AG04449 (cell line): ENCODE data around the gene HIPK2.
A peak's percentile ranks its signal among the peaks of the same experiment; 100 is the strongest.

Experiments
- CTCF ChIA-PET: fragments of 350-600 bp; formaldehyde crosslinking; extraction: SDS; loops from one replicate; lab custom pipeline; 2021; ENCODE audit warnings: antibody characterized with exemption; lab: Yijun Ruan, JAX
- POLR2A ChIA-PET: fragments of 400-600, 350-600 bp; formaldehyde crosslinking; extraction: SDS; loops from one replicate; lab custom pipeline; 2020; ENCODE audit warnings: antibody characterized with exemption, inconsistent platforms; lab: Yijun Ruan, JAX
- DNase-seq: peaks from one replicate; pipeline ENCODE4 v3.0.0-alpha.2; 2010; ENCODE audit warnings: low read depth, low spot score
- H3K4me3 ChIP-seq: 2 replicates; pipeline ENCODE4 v1.5.1; 2011; ENCODE audit warnings: low read depth, mild to moderate bottlenecking, control low read depth, low read length
- TF ChIP-seq, protein P1 (sequence below): IDR thresholded peaks from one replicate; pipeline ENCODE4 v1.5.1; 2011; ENCODE audit warnings: mild to moderate bottlenecking, moderate library complexity, low read length, control low read depth, inconsistent platforms; ENCODE audit not compliant: insufficient read depth; ENCODE audit errors: missing control alignments

The HIPK2 gene

GRCh38 chr7:139777948-139778841 lies at the start of gene HIPK2:
Gene HIPK2, minus strand, starts transcription at chr7:139777998. Its CDS starts 375 bp downstream, at chr7:139777623.
- no peak for DNase-seq
- POLR2A ChIA-PET: interaction anchor here (1.0 kb wide), 3 partner anchors 9 to 137 kb away, joined by 3 read pairs; no protein-coding TSS in a partner anchor
- H3K4me3 ChIP-seq: peak within 1 kb of the TSS; percentile 76
- TF ChIP-seq, protein P1, sequence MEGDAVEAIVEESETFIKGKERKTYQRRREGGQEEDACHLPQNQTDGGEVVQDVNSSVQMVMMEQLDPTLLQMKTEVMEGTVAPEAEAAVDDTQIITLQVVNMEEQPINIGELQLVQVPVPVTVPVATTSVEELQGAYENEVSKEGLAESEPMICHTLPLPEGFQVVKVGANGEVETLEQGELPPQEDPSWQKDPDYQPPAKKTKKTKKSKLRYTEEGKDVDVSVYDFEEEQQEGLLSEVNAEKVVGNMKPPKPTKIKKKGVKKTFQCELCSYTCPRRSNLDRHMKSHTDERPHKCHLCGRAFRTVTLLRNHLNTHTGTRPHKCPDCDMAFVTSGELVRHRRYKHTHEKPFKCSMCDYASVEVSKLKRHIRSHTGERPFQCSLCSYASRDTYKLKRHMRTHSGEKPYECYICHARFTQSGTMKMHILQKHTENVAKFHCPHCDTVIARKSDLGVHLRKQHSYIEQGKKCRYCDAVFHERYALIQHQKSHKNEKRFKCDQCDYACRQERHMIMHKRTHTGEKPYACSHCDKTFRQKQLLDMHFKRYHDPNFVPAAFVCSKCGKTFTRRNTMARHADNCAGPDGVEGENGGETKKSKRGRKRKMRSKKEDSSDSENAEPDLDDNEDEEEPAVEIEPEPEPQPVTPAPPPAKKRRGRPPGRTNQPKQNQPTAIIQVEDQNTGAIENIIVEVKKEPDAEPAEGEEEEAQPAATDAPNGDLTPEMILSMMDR: no peak
- CTCF ChIA-PET: interaction anchor here (0.8 to 4.9 kb wide), 17 partner anchors 9 to 226 kb away, joined by 3 to 38 read pairs (median 4); no protein-coding TSS in a partner anchor

DNA sequence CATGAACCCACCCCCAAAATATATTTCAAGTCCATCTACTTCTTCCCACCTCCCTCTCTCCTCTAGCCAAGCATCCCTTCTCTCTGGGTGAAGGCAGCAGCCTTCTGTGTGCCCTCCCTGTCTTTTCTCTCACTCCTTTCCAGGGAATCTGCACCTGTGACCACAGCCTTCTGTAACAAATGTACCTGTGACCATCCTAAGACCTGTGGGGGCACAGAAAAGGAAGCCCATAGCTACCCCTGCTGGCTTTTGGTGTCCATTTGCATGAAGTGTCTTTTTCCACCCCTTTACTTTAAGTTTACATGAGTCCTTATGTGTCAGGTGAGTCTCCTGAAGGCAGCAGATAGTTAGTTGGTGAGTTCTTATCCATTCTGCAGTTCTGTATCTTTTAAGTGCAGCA lies 49.2 kb upstream of the HIPK2 start:
- no peak overlapping the region for H3K4me3 ChIP-seq
- TF ChIP-seq, protein P1: no peak
- POLR2A ChIA-PET: no interaction called here
- DNase-seq: no peak
- CTCF ChIA-PET: no interaction called here

DNA sequence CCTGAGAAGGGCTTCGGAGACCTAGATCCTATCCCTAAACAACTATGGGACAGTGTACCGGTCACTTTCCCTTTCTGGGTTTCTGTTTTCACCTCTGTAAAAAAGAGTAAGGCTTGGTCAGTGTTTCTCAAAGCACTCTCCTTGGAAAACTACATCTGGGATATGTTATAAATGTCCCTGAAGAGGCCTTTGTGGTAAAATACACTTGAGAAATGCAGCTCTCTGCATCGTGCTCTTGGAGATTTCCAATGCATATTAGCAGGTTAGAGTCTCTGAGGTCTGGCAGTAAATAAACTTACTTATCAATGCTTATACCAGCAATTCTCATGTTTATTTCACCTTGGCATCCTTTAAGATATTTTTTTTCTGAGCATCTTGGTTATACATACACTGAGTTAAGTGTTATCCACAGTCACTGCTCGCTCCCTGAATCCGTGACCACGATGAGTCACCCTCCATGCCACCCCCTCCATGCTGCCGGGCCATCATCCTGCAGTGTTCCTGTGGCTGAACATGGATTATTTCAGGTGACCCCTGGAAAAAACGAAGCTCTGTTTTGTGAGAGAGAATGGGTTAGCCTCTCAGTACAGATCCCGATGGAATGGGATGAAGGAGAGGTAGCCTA lies 48.0 kb upstream of the HIPK2 start:
- DNase-seq: no peak
- TF ChIP-seq, protein P1: no peak
- POLR2A ChIA-PET: no interaction called here
- CTCF ChIA-PET: no interaction called here
- H3K4me3 ChIP-seq: no peak overlapping the region

- ChIA-PET CTCF (interaction anchor here (0.6 to 1.8 kb wide), 3 partner anchors 28 to 314 kb away, joined by 3 to 6 read pairs (median 4); no protein-coding TSS in a partner anchor), POLR2A (no interaction called here)
Observed at GRCh38 chr7:139823959-139824521, 46.2 kb upstream of the HIPK2 start.

GRCh38 chr7:139822855-139823254 lies 45.1 kb upstream of the HIPK2 start:
- no peak for DNase-seq
- TF ChIP-seq, protein P1: no peak
- POLR2A ChIA-PET: no interaction called here
- no peak overlapping the region for H3K4me3 ChIP-seq
- CTCF ChIA-PET: interaction anchor here (0.7 to 1.7 kb wide), 2 partner anchors 15 to 177 kb away, joined by 3 to 6 read pairs; no protein-coding TSS in a partner anchor

More at GRCh38 chr7:139823959-139824521, 46.2 kb upstream of the HIPK2 start:
- no peak for DNase-seq
- no peak overlapping the region for H3K4me3 ChIP-seq
- TF ChIP-seq, protein P1: no peak
